Stomach (tissue), 4 donors: ENCODE measurements around the gene SH3PXD2A.

Experiments used
- EP300 ChIP-seq: sonication (generic); formaldehyde crosslinking; IDR thresholded peaks from one replicate; pipeline ENCODE4 v1.6.1; 2017; ENCODE audit warnings: antibody characterized with exemption
- POLR2A ChIP-seq, 4 donors: fragments of 450-650 bp; IDR thresholded peaks; one replicate each; pipeline ENCODE4 v1.6.1; 2016; ENCODE audit warnings: antibody characterized with exemption in 4 of 4, control low read depth in 2 of 4, mild to moderate bottlenecking in 1 of 4, moderate library complexity in 1 of 4
- POLR2AphosphoS5 ChIP-seq, 3 donors: sonication (generic); formaldehyde crosslinking; IDR thresholded peaks; one replicate each; pipeline ENCODE4 v1.6.1; 2016; ENCODE audit warnings: antibody characterized with exemption in 3 of 3
- TF ChIP-seq, protein P1 (sequence below), 7 experiments: fragments of 450-650 bp in 4 of 7; fragments of 200-600 bp in 3 of 7; sonication (generic) in 3 of 7; IDR thresholded peaks; one replicate each; pipeline ENCODE4 v1.5.1; 2016 to 2019; ENCODE audit warnings: antibody characterized with exemption in 7 of 7, control low read depth in 2 of 7, mild to moderate bottlenecking in 1 of 7

DNA sequence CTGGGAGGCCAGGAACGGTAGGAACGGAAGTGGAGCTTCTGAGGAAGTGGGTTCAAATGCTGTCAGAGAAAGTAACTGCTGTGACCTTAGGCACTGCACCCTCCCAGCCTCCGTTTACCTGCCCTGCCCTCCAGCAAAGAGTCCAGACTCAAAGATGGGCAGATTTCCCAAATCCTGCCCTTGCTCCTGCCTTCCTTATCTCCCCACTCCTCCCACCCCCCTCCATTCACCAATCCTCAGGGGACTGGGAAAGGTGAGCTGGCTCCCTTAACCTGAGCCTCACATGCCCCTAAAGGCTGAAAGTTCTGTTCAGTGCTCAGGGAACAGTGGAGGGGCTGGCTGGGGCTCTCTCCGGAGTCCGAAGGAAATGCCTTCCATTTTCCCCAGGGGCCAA lies 161.6 kb downstream of the SH3PXD2A start:
- TF ChIP-seq POLR2AphosphoS5 (IDR thresholded peaks at IDR 0.05) (no peak), POLR2A (IDR thresholded peaks at IDR 0.05) (no peak), EP300 (no peak)
- TF ChIP-seq, protein P1, sequence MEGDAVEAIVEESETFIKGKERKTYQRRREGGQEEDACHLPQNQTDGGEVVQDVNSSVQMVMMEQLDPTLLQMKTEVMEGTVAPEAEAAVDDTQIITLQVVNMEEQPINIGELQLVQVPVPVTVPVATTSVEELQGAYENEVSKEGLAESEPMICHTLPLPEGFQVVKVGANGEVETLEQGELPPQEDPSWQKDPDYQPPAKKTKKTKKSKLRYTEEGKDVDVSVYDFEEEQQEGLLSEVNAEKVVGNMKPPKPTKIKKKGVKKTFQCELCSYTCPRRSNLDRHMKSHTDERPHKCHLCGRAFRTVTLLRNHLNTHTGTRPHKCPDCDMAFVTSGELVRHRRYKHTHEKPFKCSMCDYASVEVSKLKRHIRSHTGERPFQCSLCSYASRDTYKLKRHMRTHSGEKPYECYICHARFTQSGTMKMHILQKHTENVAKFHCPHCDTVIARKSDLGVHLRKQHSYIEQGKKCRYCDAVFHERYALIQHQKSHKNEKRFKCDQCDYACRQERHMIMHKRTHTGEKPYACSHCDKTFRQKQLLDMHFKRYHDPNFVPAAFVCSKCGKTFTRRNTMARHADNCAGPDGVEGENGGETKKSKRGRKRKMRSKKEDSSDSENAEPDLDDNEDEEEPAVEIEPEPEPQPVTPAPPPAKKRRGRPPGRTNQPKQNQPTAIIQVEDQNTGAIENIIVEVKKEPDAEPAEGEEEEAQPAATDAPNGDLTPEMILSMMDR (IDR thresholded peaks at IDR 0.05) = no peak
